ENCODE data around the gene MAMDC4.
"Not testable (repeated sequence)": the region's sequence is repeated elsewhere in the genome, so short reads cannot be mapped to it uniquely, and the experiment has no call there.

The MAMDC4 gene

DNA sequence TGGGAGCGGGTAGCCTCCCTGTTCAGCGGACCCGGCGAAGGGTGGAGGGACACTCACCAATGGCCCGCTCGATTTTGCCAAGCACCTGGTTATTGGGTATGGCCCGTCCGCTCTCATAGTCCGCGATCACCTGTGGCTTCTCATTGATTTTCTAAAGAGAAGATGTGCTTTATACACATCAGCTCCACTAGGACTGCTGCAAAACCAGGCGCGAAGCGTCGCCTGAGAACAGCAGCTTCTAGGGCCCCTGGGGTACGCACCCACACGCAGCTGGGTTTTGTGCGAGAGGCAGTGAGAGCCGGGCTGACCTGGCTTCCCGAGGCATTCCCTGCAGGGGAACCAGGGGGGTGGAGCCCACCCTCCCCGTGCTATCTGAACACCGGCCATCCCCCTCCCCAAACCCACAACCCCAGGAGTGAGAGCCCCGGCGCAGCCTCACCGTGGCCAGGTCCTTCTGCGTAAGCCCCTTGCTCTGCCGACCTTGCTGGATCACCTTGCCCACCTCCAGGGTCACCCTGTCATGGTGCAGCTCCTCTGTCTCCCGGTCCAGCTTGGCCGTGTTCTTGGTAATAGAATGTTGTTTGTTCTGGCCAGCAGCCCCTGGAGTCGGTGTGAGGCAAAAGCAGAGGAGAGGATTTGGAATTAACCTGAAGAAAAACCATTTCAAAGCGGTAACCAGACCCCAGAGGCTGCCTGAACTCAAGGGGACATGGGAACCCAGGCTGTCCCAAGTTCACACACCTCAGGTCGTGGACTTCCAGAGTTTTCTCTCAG lies 10.9 kb downstream of the MAMDC4 start:
- DNase-seq = no peak

DNA sequence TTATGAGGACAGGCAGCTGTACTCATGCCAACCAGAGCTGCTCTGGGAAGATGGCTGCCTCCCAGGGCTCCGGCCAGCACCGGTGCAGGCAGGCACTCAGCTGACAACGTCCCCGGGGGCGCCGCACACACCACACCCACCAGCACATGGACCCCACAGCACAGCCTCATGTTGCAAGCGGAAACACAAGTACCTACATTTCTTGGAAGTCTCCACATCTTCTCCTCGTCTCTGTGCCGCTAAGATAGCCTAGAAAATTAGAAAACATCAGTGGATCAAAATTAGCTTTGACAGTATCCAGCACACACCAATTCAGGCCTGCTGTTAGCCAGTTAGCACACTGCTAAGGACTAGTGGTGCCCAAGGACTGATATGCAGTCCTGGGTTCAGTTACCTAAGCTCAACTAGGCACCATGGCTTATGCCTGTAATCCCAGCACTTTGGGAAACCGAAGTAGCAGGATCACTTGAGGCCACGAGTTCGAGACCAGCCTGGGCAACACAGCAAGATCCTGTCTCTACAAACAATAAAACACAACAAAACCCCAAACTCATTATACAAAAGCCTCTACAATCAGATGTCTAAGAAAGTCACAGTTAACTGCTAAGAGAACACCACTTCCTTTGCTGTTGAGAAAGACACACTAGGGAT lies 11.6 kb downstream of the MAMDC4 start:
- no peak for DNase-seq

DNA sequence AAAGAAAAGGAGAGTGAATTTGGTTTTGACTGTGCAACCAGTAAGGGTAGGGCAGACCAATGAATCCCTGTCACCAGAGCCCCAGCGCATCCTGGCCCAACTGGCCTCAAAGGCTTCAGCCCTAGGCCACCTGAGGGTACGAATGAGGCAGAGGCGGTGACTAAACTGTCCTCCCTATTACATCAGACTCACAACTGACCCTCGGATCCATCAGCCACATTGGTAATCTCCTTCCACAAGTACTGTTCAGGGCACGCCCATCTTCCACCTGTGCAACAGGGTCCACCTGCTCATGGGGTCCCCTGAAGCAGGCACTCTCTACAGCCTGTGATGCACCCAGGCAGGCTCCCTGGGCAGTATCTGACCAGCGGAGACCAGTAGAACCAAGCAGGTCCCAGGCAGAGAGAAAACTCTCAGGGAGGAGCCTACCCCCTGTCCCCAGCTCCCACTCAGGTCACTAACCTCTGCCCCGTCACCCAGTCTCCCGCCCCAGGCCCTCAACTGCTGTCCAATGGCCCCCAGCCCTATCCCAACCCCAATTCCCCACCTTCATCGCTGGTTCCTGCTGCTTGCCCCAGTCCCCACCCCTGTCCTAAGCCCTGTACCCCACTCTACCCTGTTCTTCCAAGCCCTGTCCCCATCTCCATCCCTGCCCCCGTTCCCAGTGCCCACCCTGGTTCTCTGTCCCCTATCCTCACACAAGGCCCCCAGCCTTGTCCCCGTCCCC lies 13.1 kb downstream of the MAMDC4 start:
- DNase-seq = peak; percentile 3

- no peak for DNase-seq
Measured at GRCh38 chr9:136865768-136866103, 13.6 kb downstream of the MAMDC4 start.

GRCh38 chr9:136866898-136867421 lies 14.8 kb downstream of the MAMDC4 start:
- not testable (repeated sequence) for DNase-seq

GRCh38 chr9:136867480-136867879 lies 15.3 kb downstream of the MAMDC4 start:
- no peak for DNase-seq

- no peak for DNase-seq
Measured at GRCh38 chr9:136867917-136868316, 15.8 kb downstream of the MAMDC4 start.

- no peak for DNase-seq
Measured at GRCh38 chr9:136868644-136869043, 16.5 kb downstream of the MAMDC4 start.

GRCh38 chr9:136869611-136870010 lies 17.5 kb downstream of the MAMDC4 start:
- DNase-seq = not testable (repeated sequence)

DNA sequence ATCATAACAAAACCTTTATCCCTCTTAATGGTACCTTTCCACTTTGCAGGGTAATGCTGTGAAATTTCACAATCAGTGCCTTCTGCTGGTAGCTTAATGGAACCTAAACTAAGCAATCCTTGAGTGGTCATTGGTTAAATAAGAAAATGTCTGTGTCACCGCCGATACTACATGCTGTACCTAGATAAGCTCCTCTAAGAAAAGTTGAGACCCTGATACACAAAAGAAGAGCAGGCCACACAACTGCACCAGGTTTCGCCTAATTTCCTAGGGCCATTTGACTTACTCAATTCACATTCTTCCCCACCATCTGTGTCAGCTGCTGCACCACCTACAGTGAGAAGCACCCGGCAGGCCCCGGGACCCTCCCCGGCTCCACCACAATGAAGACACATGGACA lies 23.0 kb downstream of the MAMDC4 start:
- no peak for DNase-seq

DNA sequence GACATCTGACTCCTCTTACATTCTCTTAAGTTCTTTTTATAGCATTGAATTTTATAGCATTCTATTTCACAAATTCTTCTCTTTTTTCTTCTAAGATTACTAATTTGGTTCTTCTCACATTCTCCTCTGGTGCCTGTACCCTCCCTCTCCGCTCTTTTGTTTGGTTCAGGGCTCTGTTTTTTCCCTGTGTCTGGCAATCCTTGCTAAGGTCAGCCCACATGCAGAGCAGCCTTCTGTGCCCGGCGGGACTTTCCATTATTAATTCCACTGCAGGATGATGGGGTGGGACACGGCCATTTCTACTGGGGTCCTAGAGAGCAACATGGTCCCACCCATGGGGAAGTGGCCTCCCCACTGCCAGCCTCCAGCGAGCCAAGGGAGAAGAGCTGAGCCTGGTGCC lies 24.3 kb downstream of the MAMDC4 start:
- DNase-seq = no peak

GRCh38 chr9:136880651-136881050 lies 28.5 kb downstream of the MAMDC4 start:
- no peak for DNase-seq

- DNase-seq = no peak
Measured at GRCh38 chr9:136881691-136882108, 29.6 kb downstream of the MAMDC4 start.

DNA sequence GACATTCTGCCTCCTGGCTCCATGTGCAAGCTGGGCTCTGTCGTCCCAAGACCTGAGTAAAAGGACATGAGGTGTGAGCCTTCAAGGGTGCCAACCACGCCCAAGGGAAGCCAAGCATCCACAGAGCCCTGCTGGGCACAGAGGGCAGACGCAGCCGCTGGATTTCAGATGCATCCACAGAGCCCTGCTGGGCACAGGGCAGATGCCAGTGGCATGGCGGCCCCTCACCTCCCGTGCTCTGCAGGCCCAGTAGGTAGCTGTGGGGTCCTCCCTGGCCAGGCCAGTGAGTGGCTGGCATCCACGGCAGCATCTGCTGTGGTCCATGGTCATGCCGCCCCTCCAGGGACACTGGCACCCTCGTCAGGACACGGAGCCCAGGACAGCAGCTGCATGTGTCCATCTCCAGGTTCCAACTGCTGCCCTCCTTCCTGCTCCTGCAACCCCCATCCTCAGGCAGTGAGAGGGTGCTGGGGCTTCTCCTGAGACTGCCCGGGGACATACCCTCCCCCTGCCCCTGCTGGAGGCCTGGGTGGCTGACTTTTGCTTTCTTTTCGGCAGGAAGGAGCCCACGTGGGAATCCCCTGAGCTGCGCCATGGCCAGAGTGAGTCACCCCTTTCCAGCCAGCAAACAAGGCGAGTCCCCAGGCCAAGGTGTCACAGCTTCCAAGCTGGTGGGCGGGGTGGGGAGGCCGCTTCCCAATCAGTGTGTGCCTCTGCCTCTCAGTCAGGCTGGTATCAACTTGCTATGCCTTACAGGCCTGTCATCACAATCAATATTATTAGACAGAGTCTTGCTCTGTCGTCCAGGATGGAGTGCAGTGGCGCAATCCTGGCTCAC lies 30.2 kb downstream of the MAMDC4 start:
- peak; percentile 76 for DNase-seq

GRCh38 chr9:136882947-136883283 lies 30.8 kb downstream of the MAMDC4 start:
- DNase-seq = not testable (repeated sequence)

DNA sequence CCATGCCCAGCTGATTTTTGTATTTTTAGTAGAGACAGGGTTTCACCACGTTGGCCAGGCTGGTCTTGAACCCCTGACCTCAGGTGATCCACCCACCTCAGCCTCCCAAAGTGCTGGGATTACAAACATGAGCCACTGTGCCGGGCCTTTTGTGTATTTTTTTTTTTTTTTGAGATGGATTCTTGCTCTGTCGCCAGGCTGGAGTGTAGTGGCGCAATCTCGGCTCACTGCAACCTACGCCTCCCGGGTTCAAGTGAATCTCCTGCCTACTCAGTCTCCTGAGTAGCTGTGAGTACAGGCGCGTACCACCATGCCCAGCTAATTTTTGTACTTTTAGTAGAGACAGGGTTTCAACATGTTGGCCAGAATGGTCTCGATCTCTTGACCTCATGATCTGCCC lies 31.5 kb downstream of the MAMDC4 start:
- not testable (repeated sequence) for DNase-seq

- peak; percentile 97 for DNase-seq
Measured at GRCh38 chr9:136885950-136886578, 33.9 kb downstream of the MAMDC4 start, which contains the start of gene TRAF2. Gene TRAF2, plus strand, starts transcription at chr9:136886516. Its CDS starts 12,225 bp downstream, at chr9:136898741.

GRCh38 chr9:136886610-136887597 lies 34.8 kb downstream of the MAMDC4 start:
- peak; percentile 21 for DNase-seq

- no peak for DNase-seq
Measured at GRCh38 chr9:136888454-136888853, 36.3 kb downstream of the MAMDC4 start.

- no peak for DNase-seq
Measured at GRCh38 chr9:136889858-136890257, 37.7 kb downstream of the MAMDC4 start.

- no peak for DNase-seq
Measured at GRCh38 chr9:136890661-136891060, 38.5 kb downstream of the MAMDC4 start.

Measured in activated gamma-delta T cell treated with Interleukin-2 at 50 U/mL for 16 hours (primary cell).